ENCODE data around the gene BCL11A. TPM values are rescaled to one million over a fixed set of nuclear protein-coding genes. Genes with fewer than 3 reads are reported as not detected.

Gene BCL11A
- total RNA-seq, 6 donors from 2014 or later = 2.7 to 12.7 (median 5.4) TPM

DNA sequence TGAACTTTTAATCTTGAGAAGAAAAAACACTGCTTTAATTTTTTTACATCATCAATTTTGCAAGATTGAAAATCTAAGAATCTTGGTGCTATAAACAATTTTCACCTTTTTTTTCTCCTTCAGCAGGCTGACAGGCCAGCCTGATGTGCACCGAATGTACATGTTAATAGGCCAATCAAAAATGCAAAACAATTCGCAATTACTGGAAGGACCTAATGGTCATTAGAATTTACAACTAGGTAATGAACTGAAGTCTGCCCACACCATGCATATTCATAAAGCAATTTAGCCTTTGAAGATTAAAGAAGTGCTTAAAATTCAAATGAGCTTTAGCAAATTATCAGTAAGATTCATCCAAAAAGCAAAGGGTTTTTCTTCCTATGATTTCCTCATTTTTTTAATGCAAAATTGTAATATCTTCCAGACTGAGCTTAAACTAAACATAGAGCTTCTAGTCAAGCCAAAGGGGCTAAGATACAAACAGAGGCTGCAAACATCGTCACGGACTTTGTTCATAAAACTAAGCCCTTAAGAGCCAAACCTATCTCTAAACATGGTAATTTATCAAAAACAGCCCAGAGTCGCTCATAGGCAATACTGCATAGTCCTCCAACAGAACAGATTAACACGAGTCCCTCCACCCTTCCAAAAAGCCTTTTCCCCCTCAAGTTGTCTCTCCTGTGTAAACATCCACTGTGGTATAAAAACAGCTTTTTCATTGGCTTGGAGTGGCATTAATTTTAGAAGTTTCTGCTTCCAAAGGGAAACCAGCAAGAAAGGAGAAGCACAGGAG, 18.4 kb downstream of the BCL11A start:
- no peaks in the 10 kb centered on the region for H3K9me3 ChIP-seq
- no peaks in the 10 kb centered on the region for H3K36me3 ChIP-seq
- ATAC-seq (ENCODE audit: low FRiP score in 2 of 2) = no peak
- H3K4me3 ChIP-seq = no peak overlapping the region
- no peak for DNase-seq
- no peak overlapping the region for H3K27ac ChIP-seq
- WGBS, 2 donors = 83% methylated on average over 6 of the region's 6 CpGs
- peaks cover under 1 to 14% (median 10%) of the 10 kb centered on the region in 4 donors for H3K4me1 ChIP-seq
- TF ChIP-seq CTCF (IDR thresholded peaks at IDR 0.05) (no peak), POLR2A (IDR thresholded peaks at IDR 0.05) (no peak), POLR2AphosphoS5 (IDR thresholded peaks at IDR 0.05) (no peak), EP300 (IDR thresholded peaks at IDR 0.05) (no peak)
- no peaks in the 10 kb centered on the region for H3K27me3 ChIP-seq

- Histone ChIP-seq H3K27me3 (no peaks in the 10 kb centered on the region), H3K4me3 (no peak overlapping the region), H3K36me3 (no peaks in the 10 kb centered on the region), H3K27ac (no peak overlapping the region), H3K9me3 (no peaks in the 10 kb centered on the region), H3K4me1 (peaks cover 6 to 20% (median 14%) of the 10 kb centered on the region in 4 donors)
- no peak for ATAC-seq (ENCODE audit: low FRiP score in 2 of 2)
- WGBS, 2 donors = 49 to 51% methylated on average over 8 of the region's 8 CpGs
- DNase-seq = no peak
- TF ChIP-seq POLR2AphosphoS5 (IDR thresholded peaks at IDR 0.05) (no peak), CTCF (IDR thresholded peaks at IDR 0.05) (no peak), EP300 (IDR thresholded peaks at IDR 0.05) (no peak)
These were observed 19.3 kb downstream of the BCL11A start for GRCh38 chr2:60534052-60534685.

- Histone ChIP-seq H3K27ac (no peak overlapping the region), H3K9me3 (no peaks in the 10 kb centered on the region), H3K27me3 (peaks cover 0 to 3% (median 0%) of the 10 kb centered on the region in 4 donors), H3K4me3 (no peak overlapping the region), H3K36me3 (no peaks in the 10 kb centered on the region), H3K4me1 (peaks cover 6 to 20% (median 14%) of the 10 kb centered on the region in 4 donors)
- ATAC-seq (ENCODE audit: low FRiP score in 2 of 2) (no peak), DNase-seq (no peak)
- TF ChIP-seq CTCF (IDR thresholded peaks at IDR 0.05) (no peak), EP300 (IDR thresholded peaks at IDR 0.05) (no peak), POLR2AphosphoS5 (IDR thresholded peaks at IDR 0.05) (no peak), POLR2A (IDR thresholded peaks at IDR 0.05) (no peak)
- WGBS, 2 donors = 46 to 58% methylated on average over 13 of the region's 13 CpGs
These were observed 20.1 kb downstream of the BCL11A start for GRCh38 chr2:60533101-60534051.

- no peak for ATAC-seq (ENCODE audit: low FRiP score in 2 of 2)
These were observed 21.0 kb downstream of the BCL11A start for GRCh38 chr2:60532421-60532820.

More at GRCh38 chr2:60532421-60532820, 21.0 kb downstream of the BCL11A start:
- WGBS, 2 donors = 73% methylated on average over 3 of the region's 3 CpGs
- Histone ChIP-seq H3K27me3 (peaks cover 0 to 3% (median 0%) of the 10 kb centered on the region in 4 donors), H3K4me3 (no peak overlapping the region), H3K36me3 (no peaks in the 10 kb centered on the region), H3K27ac (no peak overlapping the region), H3K4me1 (peaks cover 6 to 20% (median 14%) of the 10 kb centered on the region in 4 donors), H3K9me3 (no peaks in the 10 kb centered on the region)
- TF ChIP-seq POLR2A (IDR thresholded peaks at IDR 0.05) = no peak
- TF ChIP-seq EP300 (IDR thresholded peaks at IDR 0.05) = no peak
- TF ChIP-seq CTCF (IDR thresholded peaks at IDR 0.05) = no peak
- no peak for TF ChIP-seq POLR2AphosphoS5 (IDR thresholded peaks at IDR 0.05)
- DNase-seq = no peak

Data from upper lobe of left lung (tissue), 6 donors.